Sigmoid colon (tissue), 7 donors: ENCODE data around the gene DHX9. TPM values are rescaled to one million over a fixed set of nuclear protein-coding genes. Genes with fewer than 3 reads are reported as not detected.

Experiments used
- DNase-seq: peaks from one replicate; pipeline ENCODE4 v3.0.0-alpha.2; 2019
- H3K27ac ChIP-seq, 4 donors: fragments of 200-600 bp; sonication (generic); one replicate each; pipeline ENCODE4 v1.5.1; 2016 to 2019; ENCODE audit warnings: mild to moderate bottlenecking in 1 of 4
- H3K27me3 ChIP-seq, 3 donors: fragments of 200-600 bp; sonication (generic); one replicate each; pipeline ENCODE4 v1.5.1; 2019; ENCODE audit warnings: mild to moderate bottlenecking in 1 of 3
- H3K36me3 ChIP-seq, 4 donors: fragments of 200-600 bp; sonication (generic); one replicate each; pipeline ENCODE4 v1.5.1; 2016 to 2019
- H3K4me1 ChIP-seq, 4 donors: fragments of 200-600 bp; sonication (generic); one replicate each; pipeline ENCODE4 v1.5.1; 2017 to 2019
- H3K4me3 ChIP-seq, 4 donors: fragments of 200-600 bp; sonication (generic); one replicate each; pipeline ENCODE4 v1.5.1; 2017 to 2019; ENCODE audit warnings: mild to moderate bottlenecking in 2 of 4, moderate library complexity in 1 of 4
- H3K9me3 ChIP-seq, 4 donors: fragments of 200-600 bp in 3 of 4; sonication (generic) in 3 of 4; one replicate each; pipeline versions ENCODE4 v1.5.1 to v1.6.1; 2013 to 2019
- CTCF ChIP-seq, 4 experiments: fragments of 450-650 bp in 3 of 4; fragments of 200-600 bp in 1 of 4; IDR thresholded peaks; one replicate each; pipeline ENCODE4 v1.5.1; 2016 to 2019; ENCODE audit warnings: antibody characterized with exemption in 4 of 4, mild to moderate bottlenecking in 3 of 4, moderate library complexity in 2 of 4
- EP300 ChIP-seq, 4 donors: sonication (generic); formaldehyde crosslinking; IDR thresholded peaks; one replicate each; pipeline ENCODE4 v1.6.1; 2017; ENCODE audit warnings: antibody characterized with exemption in 4 of 4
- POLR2A ChIP-seq, 2 donors: fragments of 450-650 bp; IDR thresholded peaks; one replicate each; pipeline ENCODE4 v1.6.1; 2016; ENCODE audit warnings: antibody characterized with exemption in 2 of 2, mild to moderate bottlenecking in 2 of 2, moderate library complexity in 2 of 2
- POLR2AphosphoS5 ChIP-seq, 4 donors: sonication (generic); formaldehyde crosslinking; IDR thresholded peaks; one replicate each; pipeline ENCODE4 v1.6.1; 2017; ENCODE audit warnings: antibody characterized with exemption in 4 of 4
- WGBS, 2 donors: extraction: QIAGEN DNeasy Blood & Tissue Kit; methylation state at CpG; one replicate each; pipeline ENCODE4 v1.1.7; 2013; 5-methylcytosine and 5-hydroxymethylcytosine counted together
- intact Hi-C: fragments of 100-400 bp; cut with DNase I; formaldehyde crosslinking; loops from one replicate; pipeline ENCODE4 v1.15.1; 2023
- polyA plus RNA-seq, 3 donors: library from polyadenylated mRNA; stranded (reverse); fragments of 200-250 nt; gene quantifications; one replicate each; pipeline ENCODE4 v1.2.3, GENCODE V29; 2013
- total RNA-seq, 4 donors: library from RNA; depleted of rRNA; stranded (reverse); fragments of >200 nt; gene quantifications; one replicate each; pipeline ENCODE4 v1.1.0, GENCODE V29; 2016
- donor health status: healthy with polysubstance abuse.
- donor health status: Bipolar disorder and iron deficiency.
- donor health status: healthy.

The DHX9 gene
- total and polyA plus RNA-seq, 7 donors, result 25.4 to 96.7 (median 68.4) TPM

- Histone ChIP-seq H3K4me1 (no peaks in the 10 kb centered on the region), H3K27me3 (no peaks in the 10 kb centered on the region), H3K36me3 (peaks cover 65 to 100% (median 88%) of the 10 kb centered on the region in 4 donors), H3K27ac (no peak overlapping the region), H3K4me3 (no peak overlapping the region), H3K9me3 (no peaks in the 10 kb centered on the region)
- TF ChIP-seq POLR2AphosphoS5 (IDR thresholded peaks at IDR 0.05), result no peak
- no peak for TF ChIP-seq CTCF (IDR thresholded peaks at IDR 0.05)
- no peak for TF ChIP-seq POLR2A (IDR thresholded peaks at IDR 0.05)
- no peak for TF ChIP-seq EP300 (IDR thresholded peaks at IDR 0.05)
- intact Hi-C loops, result no loop called here
- 91 to 92% methylated on average over 7 of the region's 7 CpGs for WGBS, 2 donors
- no peak for DNase-seq
Measured at GRCh38 chr1:182877842-182878241, 38.7 kb downstream of the DHX9 start.

DNA sequence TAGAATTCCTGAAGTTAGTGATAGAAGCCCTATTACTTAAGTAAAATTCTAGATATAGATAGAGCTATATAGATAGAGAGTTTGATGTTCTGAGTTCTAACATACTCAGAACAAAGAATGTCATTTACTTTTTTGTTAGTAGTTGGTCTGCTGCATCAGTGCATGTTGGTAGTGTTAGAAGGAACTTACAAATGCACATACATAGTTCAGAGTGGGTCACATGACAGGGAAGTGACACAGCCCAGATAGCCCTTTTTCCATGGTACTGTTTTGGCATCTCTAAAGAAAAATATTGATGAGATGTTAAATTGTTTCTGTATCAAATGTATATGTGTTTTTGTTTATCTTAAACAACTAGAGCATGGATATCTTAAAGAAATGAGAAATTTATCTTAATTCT, 45.7 kb downstream of the DHX9 start:
- intact Hi-C loops, result no loop called here
- no peaks in the 10 kb centered on the region for H3K9me3 ChIP-seq
- H3K4me3 ChIP-seq, result no peak overlapping the region
- DNase-seq, result no peak
- peaks cover 66 to 95% (median 72%) of the 10 kb centered on the region in 4 donors for H3K36me3 ChIP-seq
- no peak for TF ChIP-seq CTCF (IDR thresholded peaks at IDR 0.05)
- no peak for TF ChIP-seq POLR2A (IDR thresholded peaks at IDR 0.05)
- no peak for TF ChIP-seq EP300 (IDR thresholded peaks at IDR 0.05)
- no peak for TF ChIP-seq POLR2AphosphoS5 (IDR thresholded peaks at IDR 0.05)
- no peak overlapping the region for H3K27ac ChIP-seq
- no peaks in the 10 kb centered on the region for H3K4me1 ChIP-seq
- no peaks in the 10 kb centered on the region for H3K27me3 ChIP-seq

GRCh38 chr1:182885591-182885990, 46.4 kb downstream of the DHX9 start:
- H3K9me3 ChIP-seq, result no peaks in the 10 kb centered on the region
- no peak overlapping the region for H3K27ac ChIP-seq
- H3K4me1 ChIP-seq, result no peaks in the 10 kb centered on the region
- no peak for DNase-seq
- no peaks in the 10 kb centered on the region for H3K27me3 ChIP-seq
- H3K36me3 ChIP-seq, result peaks cover 60 to 88% (median 67%) of the 10 kb centered on the region in 4 donors
- intact Hi-C loops, result no loop called here
- no peak for TF ChIP-seq POLR2A (IDR thresholded peaks at IDR 0.05)
- TF ChIP-seq CTCF (IDR thresholded peaks at IDR 0.05), result no peak
- no peak for TF ChIP-seq EP300 (IDR thresholded peaks at IDR 0.05)
- no peak for TF ChIP-seq POLR2AphosphoS5 (IDR thresholded peaks at IDR 0.05)
- no peak overlapping the region for H3K4me3 ChIP-seq
- 96 to 98% methylated on average over 3 of the region's 3 CpGs for WGBS, 2 donors

DNA sequence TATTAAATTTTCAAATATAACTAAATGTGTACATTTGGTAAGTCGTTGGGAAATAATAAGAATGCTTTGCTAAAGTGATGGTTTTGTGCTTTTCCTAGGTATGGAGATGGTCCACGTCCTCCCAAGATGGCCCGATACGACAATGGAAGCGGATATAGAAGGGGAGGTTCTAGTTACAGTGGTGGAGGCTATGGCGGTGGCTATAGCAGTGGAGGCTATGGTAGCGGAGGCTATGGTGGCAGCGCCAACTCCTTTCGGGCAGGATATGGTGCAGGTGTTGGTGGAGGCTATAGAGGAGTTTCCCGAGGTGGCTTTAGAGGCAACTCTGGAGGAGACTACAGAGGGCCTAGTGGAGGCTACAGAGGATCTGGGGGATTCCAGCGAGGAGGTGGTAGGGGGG, 47.8 kb downstream of the DHX9 start:
- Histone ChIP-seq H3K9me3 (no peaks in the 10 kb centered on the region), H3K4me1 (no peaks in the 10 kb centered on the region), H3K4me3 (no peak overlapping the region), H3K27me3 (no peaks in the 10 kb centered on the region), H3K27ac (no peak overlapping the region), H3K36me3 (peaks cover 46 to 74% (median 53%) of the 10 kb centered on the region in 4 donors)
- TF ChIP-seq EP300 (IDR thresholded peaks at IDR 0.05) (no peak), POLR2A (IDR thresholded peaks at IDR 0.05) (no peak), CTCF (IDR thresholded peaks at IDR 0.05) (no peak), POLR2AphosphoS5 (IDR thresholded peaks at IDR 0.05) (no peak)
- WGBS, 2 donors, result 96 to 98% methylated on average over 11 of the region's 11 CpGs
- intact Hi-C loops, result no loop called here
- DNase-seq, result no peak
